Upper lobe of right lung (tissue), 1 donor: ENCODE data around the gene MAP7. TPM values are rescaled to one million over a fixed set of nuclear protein-coding genes. Genes with fewer than 3 reads are reported as not detected.

Experiments used
- ATAC-seq: fragments of 200-7000 bp; cut with Tn5 transposase; one replicate; pipeline ENCODE4 v1.9.1; 2020; ENCODE audit warnings: mild to moderate bottlenecking, moderate library complexity
- DNase-seq: peaks from one replicate; pipeline ENCODE4 v3.0.0-alpha.2; 2020
- H3K27ac ChIP-seq: fragments of 200-600 bp; one replicate; pipeline ENCODE4 v1.8.0; 2022
- H3K27me3 ChIP-seq: fragments of 200-600 bp; one replicate; pipeline ENCODE4 v1.8.0; 2022; ENCODE audit warnings: mild to moderate bottlenecking
- H3K36me3 ChIP-seq: fragments of 200-600 bp; one replicate; pipeline ENCODE4 v1.8.0; 2022
- H3K4me1 ChIP-seq: fragments of 200-600 bp; one replicate; pipeline ENCODE4 v1.8.0; 2022
- H3K4me3 ChIP-seq: fragments of 200-600 bp; one replicate; pipeline ENCODE4 v1.8.0; 2022; ENCODE audit warnings: mild to moderate bottlenecking
- H3K9me3 ChIP-seq: fragments of 200-600 bp; one replicate; pipeline ENCODE4 v1.8.0; 2022
- intact Hi-C: fragments of 100-400 bp; cut with DNase I; formaldehyde crosslinking; loops from one replicate; pipeline ENCODE4 v1.11.0; 2022
- total RNA-seq: library from RNA; stranded (reverse); fragmentation: NEBNext Ultra II Directional; extraction: Animal tissue kit (Norgen Biotek cat#: 25700); gene quantifications from one replicate; pipeline ENCODE4 v1.2.1, GENCODE V29; 2021
- TF ChIP-seq, protein P1 (sequence below): fragments of 200-600 bp; IDR thresholded peaks from one replicate; pipeline ENCODE4 v1.8.0; 2022; ENCODE audit warnings: antibody characterized with exemption
- donor health status: DM: no; HTN: yes; CAD: no; lungs with severe emphysema.

MAP7 gene
- total RNA-seq, 1 donor from 2014 or later = 23.2 TPM

DNA sequence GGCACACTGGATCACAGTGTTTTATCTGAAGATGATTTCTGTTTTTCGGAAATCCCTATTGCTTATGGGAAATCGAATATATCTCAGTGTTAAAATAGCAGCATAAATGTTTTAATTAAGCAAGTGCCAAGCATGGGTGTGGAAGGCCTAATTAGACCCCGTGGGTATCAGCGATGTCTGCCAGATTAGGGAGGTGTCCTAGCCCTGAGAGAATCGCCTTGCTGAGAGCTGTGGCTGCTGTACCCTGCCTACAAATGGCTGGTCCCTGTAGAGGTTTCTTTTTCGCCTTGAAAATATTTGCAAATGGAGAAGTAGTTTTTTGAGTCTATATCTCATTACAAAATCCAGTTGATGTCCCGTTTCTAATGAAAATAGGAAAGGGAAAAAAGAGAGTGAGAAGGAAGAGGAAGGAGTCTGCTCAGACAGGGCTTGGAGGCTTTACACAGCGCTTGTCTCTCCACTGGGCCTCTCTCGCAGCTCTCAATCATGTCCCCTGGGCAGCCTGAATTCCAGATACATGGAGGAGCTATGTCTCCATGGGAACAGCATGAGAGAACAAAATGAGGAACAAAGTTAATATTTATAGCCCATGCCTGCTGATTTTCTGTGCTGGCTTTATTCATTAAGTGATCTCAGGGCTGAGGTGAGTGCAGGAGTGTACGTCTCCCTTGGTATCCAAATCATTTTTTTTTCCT, 225.4 kb downstream of the MAP7 start:
- TF ChIP-seq, protein P1, sequence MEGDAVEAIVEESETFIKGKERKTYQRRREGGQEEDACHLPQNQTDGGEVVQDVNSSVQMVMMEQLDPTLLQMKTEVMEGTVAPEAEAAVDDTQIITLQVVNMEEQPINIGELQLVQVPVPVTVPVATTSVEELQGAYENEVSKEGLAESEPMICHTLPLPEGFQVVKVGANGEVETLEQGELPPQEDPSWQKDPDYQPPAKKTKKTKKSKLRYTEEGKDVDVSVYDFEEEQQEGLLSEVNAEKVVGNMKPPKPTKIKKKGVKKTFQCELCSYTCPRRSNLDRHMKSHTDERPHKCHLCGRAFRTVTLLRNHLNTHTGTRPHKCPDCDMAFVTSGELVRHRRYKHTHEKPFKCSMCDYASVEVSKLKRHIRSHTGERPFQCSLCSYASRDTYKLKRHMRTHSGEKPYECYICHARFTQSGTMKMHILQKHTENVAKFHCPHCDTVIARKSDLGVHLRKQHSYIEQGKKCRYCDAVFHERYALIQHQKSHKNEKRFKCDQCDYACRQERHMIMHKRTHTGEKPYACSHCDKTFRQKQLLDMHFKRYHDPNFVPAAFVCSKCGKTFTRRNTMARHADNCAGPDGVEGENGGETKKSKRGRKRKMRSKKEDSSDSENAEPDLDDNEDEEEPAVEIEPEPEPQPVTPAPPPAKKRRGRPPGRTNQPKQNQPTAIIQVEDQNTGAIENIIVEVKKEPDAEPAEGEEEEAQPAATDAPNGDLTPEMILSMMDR = no peak
- H3K36me3 ChIP-seq = no peaks in the 10 kb centered on the region
- DNase-seq = no peak
- no peaks in the 10 kb centered on the region for H3K4me1 ChIP-seq
- H3K27ac ChIP-seq = no peak overlapping the region
- H3K9me3 ChIP-seq = no peaks in the 10 kb centered on the region
- intact Hi-C loops = no loop called here
- ATAC-seq = peak; percentile 31
- no peaks in the 10 kb centered on the region for H3K27me3 ChIP-seq
- H3K4me3 ChIP-seq = no peak overlapping the region

- DNase-seq (no peak), ATAC-seq (no peak)
- intact Hi-C loops = no loop called here
- no peaks in the 10 kb centered on the region for H3K36me3 ChIP-seq
- H3K9me3 ChIP-seq = no peaks in the 10 kb centered on the region
- no peaks in the 10 kb centered on the region for H3K27me3 ChIP-seq
- H3K4me1 ChIP-seq = no peaks in the 10 kb centered on the region
- TF ChIP-seq, protein P1 = no peak
- H3K27ac ChIP-seq = no peak overlapping the region
- no peak overlapping the region for H3K4me3 ChIP-seq
Observed at GRCh38 chr6:136323431-136324112, 226.7 kb downstream of the MAP7 start.

DNA sequence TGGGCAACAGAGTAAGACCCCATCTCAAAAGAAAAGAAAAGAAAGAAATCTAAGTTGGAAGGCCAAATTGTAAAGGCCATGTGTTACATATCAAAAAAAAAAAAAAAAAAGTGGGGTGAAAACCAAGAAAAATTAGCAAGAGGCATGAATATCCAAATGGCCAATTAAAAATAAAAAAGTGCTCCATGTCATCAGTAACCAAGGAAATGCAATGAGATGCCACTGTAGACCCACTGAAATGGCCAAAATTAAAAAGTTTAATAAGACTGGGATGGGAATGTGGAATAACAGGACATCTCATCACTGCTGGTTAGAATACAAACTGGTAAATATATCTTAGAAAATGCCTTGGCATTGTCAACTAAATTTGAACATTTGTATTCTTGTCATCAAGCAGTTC, 230.5 kb downstream of the MAP7 start:
- Histone ChIP-seq H3K36me3 (no peaks in the 10 kb centered on the region), H3K9me3 (no peaks in the 10 kb centered on the region), H3K4me1 (no peaks in the 10 kb centered on the region), H3K27me3 (no peaks in the 10 kb centered on the region), H3K4me3 (no peak overlapping the region), H3K27ac (no peak overlapping the region)
- ATAC-seq (no peak), DNase-seq (no peak)
- intact Hi-C loops = no loop called here
- TF ChIP-seq, protein P1 = no peak

- Histone ChIP-seq H3K36me3 (no peaks in the 10 kb centered on the region), H3K4me1 (no peaks in the 10 kb centered on the region), H3K27ac (no peak overlapping the region), H3K27me3 (no peaks in the 10 kb centered on the region), H3K9me3 (no peaks in the 10 kb centered on the region), H3K4me3 (no peak overlapping the region)
- DNase-seq (no peak), ATAC-seq (no peak)
- TF ChIP-seq, protein P1 = no peak
- intact Hi-C loops = no loop called here
Observed at GRCh38 chr6:136318676-136319075, 231.5 kb downstream of the MAP7 start.

DNA sequence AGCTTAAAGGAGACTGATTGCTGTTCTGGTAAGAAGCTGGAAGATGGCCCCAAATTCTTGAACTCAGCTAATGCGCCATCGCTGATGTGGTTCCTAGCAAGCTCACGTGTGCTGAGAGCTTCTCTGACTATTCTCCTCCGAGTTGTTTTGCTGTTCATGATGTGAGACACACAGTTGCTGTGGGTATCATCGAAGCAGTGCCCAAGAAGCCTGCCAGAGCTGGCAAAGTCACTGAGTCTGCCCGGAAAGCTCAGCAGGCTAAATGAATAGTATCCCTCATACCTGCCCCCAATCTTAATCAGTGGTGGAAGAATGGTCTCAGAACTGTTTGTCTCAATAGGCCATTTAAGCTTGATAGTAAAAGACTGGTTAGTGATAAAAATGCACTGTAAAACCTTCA, 232.3 kb downstream of the MAP7 start:
- TF ChIP-seq, protein P1 = no peak
- no peak overlapping the region for H3K4me3 ChIP-seq
- intact Hi-C loops = no loop called here
- H3K9me3 ChIP-seq = no peaks in the 10 kb centered on the region
- DNase-seq (no peak), ATAC-seq (no peak)
- H3K27ac ChIP-seq = no peak overlapping the region
- H3K27me3 ChIP-seq = no peaks in the 10 kb centered on the region
- no peaks in the 10 kb centered on the region for H3K4me1 ChIP-seq
- no peaks in the 10 kb centered on the region for H3K36me3 ChIP-seq
